GM18507 (cell line): Measurements from ENCODE around the gene CALM3.
"Not testable (repeated sequence)": the region's sequence is repeated elsewhere in the genome, so short reads cannot be mapped to it uniquely, and the experiment has no call there.

ENCODE experiments used
- DNase-seq: peaks from one replicate; pipeline ENCODE4 v3.0.0; 2011; ENCODE audit warnings: low read depth; ENCODE audit not compliant: insufficient read length; ENCODE audit errors: extremely low spot score
- FAIRE-seq: peaks from 2 replicates; lab custom pipeline; 2011; peaks lifted over from hg19 to GRCh38; lab: Jason Lieb, UNC

Gene CALM3

DNA sequence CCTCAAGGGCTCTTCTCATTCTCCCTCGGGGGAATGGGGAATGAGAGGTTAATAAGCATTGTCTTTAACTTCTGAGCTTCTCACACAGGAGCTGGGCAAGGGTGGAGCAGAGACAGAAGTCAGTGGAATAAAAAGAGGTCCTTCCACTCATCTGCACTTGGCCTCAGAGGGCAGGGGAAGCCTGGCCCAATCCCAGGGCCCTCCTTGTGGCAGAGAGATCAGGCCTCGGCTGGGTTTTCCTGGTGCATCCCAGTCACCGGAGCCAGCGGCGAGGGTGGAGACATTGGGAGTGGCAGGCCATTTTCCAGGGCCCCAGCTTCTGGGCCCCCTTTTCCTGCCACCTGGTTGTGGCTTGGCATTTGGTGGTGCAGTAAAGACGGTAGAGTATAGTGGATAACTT lies 10.6 kb downstream of the CALM3 start:
- DNase-seq = no peak
- no peak for FAIRE-seq

DNA sequence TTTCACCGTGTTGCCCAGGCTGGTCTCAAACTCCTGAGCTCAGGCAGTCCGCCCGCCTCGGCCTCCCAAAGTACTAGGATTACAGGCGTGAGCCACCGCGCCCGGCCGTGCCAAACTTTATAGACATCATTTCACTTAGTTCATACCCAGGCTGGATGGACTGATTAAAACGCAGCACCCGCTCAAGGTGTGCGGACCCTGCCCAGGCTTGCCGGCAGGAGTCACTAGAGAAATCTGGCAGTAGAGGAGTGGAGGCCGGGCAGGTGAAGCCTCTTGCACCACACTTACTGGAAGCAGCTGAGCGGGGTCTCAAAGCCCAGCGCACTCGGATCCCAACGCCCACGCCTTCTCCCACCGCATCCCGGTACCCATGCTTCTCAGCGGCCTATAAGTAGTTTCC lies 12.4 kb downstream of the CALM3 start:
- FAIRE-seq (no peak), DNase-seq (no peak)

DNA sequence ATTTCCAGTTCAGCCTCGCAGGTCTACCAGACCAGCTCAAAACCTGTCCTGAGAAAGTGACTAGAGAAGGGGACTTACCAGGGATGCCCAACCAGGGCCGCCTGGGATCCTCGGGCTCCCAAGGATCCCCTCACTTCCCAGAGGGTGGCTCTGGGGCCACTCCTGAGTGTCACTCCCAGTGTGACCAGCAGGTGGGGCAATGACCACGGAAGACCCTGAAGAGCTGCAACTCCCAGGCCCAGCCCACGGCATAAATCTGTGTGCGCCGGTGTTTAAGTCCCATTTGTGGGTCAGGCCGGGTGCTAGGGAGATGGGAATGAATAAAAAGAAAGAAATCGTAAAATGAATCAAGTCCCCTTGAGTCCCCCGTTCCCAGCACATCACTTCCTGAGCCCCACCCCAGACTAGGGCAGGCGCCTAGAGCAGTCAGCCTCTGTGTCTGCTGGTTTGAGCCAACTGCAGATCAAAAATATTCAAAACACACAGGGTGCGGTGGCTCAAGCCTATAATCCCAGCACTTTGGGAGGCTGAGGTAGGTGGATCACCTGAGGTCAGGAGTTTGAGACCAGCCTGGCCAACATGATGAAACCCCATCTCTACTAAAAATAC lies 13.1 kb downstream of the CALM3 start:
- FAIRE-seq (peak; percentile 83), DNase-seq (peak; percentile 62)

DNA sequence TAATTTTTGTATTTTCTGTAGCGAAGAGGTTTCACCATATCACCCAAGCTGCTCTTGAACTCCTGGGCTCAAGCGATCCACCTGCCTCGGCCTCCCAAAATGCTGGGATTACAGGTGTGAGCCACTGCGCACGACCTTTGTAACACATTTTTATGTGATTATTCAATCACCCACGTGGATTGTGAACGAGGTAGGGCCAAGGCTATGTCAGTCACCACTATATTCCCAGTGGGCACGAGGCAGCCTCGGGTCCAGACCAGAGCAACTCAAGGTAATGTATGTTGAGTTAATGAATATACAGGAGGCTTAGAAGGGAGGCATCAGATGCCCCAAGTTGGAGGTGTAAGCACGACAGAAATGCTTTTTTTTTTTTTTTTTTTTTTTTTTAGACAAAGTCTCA lies 14.8 kb downstream of the CALM3 start:
- DNase-seq = no peak
- no peak for FAIRE-seq

DNA sequence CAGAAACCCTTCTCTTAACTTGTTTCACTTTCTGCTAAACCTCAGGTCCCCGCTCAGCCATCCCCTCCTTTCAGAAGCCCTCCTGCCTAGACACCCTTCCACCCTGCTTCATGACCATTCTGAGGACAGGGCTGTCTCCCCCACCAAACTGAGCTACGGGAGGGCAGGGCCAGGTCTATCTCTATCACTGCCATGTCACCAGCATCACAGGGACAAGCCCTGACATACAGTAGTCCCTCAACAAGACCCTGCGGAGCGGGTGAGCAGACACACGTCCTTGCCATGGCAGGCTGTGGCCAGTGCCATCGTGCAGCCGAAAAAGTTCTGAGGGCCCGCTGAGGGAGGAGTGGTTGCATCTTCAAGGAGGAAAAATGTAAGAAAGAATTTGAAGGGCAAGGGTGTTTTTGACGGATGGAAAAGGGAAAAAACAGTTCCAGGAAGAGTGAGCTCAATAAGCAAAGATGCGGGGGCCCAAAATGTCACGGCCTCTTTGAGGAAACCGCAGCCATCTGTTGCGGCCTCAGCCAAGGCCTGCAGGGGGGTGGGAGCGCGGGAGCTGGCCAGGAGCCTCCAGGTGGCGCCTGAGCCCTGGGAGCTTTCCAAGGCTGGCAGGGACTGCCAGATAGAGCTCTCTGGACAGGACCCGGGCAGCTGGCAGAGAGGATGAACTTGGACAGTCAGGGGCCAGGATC lies 15.6 kb downstream of the CALM3 start:
- peak; percentile 52 for FAIRE-seq

DNA sequence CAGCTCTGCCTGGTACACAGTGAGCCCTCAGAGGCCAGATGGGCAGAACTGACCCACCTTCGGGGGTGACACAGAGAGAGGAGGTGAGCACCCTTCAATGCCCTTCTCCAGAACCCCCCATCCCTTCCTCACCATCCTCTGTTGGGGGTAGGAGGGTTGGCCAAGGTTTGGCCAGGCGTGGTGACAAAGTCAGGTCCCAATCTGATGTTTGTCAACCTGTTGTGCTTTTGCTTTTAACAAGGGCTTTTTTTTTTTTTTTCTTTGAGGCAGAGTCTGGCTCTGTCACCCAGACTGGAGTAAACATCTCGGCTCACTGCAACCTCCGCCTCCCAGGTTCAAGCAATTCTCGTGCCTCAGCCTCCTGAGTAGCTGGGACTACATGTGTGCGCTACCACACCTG lies 16.5 kb downstream of the CALM3 start:
- DNase-seq = no peak
- FAIRE-seq = no peak

More for the DNA sequence above, 15.6 kb downstream of the CALM3 start:
- DNase-seq = no peak

DNA sequence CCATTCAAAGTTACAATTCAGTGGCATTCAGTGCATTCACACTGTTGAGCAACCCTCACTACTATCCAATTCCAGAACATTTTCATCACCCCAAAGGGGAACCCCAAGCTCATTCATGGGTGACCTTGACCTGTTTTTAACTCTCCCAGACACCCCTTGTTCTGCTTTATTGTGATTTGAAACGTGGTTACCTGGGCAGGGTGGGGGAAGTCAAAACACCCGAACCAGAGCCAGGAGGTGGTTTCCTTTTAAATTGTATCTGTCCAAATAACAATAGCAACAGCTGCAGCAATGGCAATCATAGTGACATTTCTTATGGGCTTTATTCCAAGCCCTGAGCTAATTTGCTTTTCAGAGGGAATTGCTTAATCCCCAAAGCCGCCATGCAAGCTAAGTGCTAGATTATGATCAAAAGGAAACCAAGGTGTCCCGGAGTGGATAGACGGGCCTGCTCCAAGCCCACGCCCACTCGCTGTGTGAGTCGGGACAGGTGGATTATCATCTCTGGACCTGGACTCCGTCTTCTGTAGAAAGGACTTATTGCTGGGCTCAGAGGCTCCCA lies 17.6 kb downstream of the CALM3 start:
- no peak for DNase-seq

DNA sequence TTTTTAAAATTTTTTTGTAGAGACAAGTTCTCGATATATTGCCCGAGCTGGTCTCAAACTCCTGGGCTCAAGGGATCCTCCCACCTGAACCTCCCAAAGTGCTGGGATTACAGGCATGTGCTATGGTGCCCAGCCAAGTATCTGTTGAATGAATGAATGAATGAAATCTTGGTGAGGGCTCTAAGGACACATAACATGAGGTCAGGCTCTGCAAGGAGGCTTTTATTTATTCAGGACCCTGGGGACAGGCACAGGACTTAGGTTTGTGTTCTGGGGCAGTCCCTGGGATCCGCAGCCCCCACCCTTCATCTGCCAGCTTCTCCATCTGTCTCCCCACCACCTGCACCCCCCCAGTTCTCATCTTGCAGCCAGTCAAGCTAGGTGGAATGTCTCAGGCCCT lies 19.1 kb downstream of the CALM3 start:
- FAIRE-seq (no peak), DNase-seq (no peak)

More for the DNA sequence above, 17.6 kb downstream of the CALM3 start:
- peak; percentile 75 for FAIRE-seq

DNA sequence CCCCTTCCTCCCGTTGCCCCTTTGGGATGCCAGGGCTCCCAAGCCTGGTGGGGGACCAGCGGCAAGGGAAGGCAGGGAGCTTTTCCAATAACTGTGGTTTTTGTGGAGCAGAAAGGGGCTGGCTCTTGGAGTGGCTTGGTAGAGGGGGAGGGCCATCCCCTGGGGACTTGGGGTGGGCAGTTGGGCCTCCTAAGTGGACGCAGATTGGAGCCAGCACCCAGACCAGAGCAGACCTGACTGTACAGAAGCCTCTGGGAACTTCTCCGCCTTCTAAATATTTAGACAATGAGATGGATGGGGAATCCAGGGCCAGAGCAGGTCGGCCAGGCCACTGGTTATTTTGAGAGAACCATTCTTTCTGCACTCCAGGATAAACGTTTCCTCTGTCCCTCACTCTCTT lies 19.6 kb downstream of the CALM3 start:
- no peak for DNase-seq

DNA sequence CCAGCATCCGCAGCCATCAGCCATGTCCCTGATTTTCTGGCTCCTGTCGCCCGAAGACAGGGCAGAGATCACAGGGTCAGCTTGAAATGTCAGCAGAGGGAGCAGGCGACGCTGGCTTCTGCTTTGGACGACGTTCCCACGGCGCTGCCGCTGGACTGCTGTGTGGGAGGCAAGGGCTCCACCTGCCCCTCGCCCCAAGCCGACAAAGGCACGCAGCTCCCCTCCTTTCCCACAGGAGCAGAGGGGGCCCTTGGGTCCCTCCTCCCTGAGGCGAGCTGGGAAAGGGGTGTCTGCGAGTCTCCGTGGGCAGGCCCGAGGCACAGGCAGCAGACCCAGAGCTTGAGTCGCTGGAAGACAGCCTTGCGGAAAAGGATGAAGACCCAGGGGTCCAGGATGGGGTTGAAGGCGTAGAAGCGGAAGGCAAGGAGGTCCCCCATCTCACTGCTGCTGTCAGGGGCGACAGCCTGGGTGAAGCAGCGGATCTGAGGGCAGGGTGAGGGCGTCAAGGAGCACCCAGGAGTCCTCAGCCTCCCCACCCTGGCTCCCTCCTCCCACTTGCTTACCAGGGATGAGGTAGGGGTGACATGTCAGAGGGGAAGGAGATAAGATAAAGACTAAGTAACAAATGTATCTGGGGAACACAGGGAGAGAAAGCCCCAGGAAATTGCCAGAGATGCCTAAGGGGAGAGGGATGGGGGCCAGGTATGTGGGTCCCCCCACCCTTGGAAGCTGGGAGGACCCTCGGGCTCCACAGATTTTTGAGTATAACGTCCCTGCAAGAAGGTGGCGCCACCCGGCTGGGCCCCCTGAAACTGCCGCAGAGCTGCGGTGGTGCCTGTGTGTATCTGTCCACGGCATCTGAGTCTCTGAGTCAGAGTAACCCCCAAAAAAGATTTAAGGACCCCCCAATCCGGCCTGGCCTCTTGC lies 20.3 kb downstream of the CALM3 start:
- FAIRE-seq = no peak
- DNase-seq = no peak

More for the DNA sequence above, 19.6 kb downstream of the CALM3 start:
- FAIRE-seq = no peak

DNA sequence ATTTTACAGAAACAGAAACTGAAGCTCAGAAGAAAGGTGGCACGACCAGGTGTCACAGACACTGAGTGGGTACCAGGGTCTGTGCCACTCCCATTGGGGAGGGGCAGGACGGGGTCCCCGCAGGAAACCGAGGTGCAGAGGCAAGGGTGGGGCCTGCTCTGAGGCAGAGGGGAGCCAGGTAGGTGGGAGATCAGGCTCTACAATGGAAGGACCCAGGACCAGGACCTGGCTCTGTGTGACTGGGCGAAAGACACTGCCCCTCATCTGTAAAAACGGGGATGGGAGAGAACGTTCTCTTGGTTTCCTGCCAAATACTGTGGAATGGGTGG lies 21.0 kb downstream of the CALM3 start:
- DNase-seq (no peak), FAIRE-seq (no peak)

DNA sequence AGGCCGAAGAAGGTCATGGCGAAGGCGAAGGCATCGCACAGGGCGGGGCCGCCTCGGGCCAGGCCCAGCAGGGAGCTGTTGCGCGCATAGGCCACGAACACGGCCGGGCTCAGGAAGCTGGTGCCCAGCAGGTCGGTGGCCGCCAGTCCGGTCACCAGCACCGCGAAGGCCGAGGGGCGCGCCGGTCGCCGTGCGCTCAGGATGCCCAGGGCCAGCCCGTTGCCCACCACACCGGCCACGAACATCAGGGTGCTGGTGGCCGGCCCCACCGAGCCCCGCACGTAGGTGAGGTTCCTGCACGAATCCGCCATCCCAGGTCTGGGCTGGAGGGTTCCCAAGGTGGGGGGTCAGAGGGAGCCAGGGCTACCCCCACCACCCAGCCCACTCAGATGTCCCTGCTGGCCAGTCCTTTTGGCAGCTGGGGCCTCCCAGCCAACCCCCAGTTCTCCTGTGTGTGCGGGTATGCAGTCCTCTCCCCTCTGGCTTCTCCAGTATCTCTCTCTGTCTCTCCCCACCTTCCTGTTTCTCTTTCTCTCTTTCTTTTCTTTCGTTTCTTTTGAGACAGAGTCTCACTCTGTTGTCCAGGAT lies 22.9 kb downstream of the CALM3 start:
- FAIRE-seq = peak; percentile 57
- no peak for DNase-seq

DNA sequence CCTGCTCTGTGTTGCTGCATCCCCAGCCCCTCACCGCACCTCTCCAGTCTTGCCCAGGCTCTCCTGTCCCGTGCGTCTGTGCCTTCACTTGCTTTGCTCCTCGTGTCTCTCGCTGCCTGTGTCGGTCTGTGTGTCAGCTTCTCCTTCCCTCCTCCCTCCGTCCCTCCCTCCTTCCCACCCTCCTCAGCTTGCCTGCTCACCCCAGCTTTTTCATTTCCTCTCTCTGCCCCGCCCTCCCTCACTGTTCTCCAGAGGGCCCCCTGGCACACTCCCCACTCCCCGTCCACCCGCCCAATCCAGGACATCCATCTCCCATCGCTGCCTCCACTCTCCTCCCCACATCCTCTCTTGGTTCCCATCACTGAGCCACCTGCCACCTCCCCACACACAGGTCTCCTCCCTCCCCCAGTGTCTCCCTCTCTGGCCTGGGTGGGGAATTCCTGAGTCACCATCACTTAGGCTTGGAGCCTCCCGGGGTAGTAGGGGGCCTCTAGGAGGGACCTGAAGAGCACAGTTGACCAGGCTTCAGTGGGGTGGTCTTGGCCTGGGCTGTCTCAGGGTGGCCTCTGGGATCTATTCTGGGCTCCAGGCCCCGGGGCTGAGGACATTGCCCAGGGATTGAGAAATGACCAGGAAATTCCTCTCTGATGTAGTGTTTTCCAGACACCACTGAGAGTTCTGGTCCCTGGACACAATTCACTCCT lies 24.0 kb downstream of the CALM3 start, which contains the start of gene PTGIR:
Gene PTGIR (minus strand): TSS at position 132 of the 704 bp plus-strand sequence. CDS start 864 bp downstream, outside the sequence.
- FAIRE-seq (peak; percentile 85), DNase-seq (no peak)

DNA sequence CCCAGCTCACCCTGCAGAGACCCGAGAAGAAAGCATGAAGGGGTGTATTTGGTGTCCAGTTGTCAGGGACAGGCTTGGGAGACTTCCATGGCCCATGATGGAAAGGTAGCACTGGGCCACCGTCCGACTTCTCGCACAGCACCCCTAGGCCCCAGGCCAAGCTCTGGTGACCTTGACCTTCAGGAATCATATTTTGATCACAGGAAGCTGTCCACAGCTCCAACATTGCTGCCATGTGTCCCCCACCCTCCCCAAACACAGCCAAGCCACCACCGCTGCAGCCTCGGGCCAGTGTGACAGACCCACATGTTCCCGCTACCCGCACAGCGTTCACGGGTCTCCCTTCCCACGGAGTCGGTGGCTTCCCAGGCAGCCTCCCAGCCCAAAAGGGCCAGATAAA lies 24.6 kb downstream of the CALM3 start:
- DNase-seq = no peak
- FAIRE-seq = no peak

DNA sequence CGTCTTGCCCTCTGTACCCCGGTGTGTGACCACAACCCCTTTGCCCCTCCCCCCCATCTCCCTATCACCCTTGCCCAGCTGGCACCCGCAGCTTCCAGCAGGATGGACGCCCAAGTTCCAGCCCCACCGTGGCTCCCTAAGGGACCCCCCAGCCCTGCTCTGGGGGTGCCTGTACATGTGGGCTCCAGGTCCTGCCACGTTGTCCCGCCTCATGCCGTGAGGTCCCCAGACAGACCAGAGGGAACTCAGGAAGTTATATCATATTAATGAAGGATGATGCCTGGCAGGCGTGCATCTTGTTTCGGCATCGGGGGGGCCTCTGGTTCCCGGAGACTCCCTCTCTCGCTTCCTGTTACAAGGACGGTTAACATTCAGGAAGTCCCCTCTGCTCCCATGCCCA lies 25.3 kb downstream of the CALM3 start:
- FAIRE-seq = no peak
- DNase-seq = no peak

DNA sequence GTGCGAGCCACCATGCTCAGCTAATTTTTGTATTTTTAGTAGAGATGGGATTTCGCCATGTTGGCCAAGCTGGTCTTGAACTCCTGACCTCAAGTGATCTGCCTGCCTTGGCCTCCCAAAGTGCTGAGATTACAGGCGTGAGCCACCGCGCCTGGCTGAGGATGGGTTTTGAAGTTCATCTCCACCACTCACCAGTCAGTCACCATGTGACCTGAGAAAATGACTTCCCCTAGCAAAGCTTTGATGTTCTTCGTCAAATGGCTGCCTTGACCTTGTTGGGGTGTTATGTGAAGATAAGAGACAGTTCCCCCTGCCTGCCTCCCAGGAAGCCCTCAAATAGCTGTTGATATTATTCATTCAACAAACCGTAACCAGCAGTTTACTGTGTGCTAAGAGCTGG lies 27.8 kb downstream of the CALM3 start:
- FAIRE-seq, DNase-seq: not testable (repeated sequence)

DNA sequence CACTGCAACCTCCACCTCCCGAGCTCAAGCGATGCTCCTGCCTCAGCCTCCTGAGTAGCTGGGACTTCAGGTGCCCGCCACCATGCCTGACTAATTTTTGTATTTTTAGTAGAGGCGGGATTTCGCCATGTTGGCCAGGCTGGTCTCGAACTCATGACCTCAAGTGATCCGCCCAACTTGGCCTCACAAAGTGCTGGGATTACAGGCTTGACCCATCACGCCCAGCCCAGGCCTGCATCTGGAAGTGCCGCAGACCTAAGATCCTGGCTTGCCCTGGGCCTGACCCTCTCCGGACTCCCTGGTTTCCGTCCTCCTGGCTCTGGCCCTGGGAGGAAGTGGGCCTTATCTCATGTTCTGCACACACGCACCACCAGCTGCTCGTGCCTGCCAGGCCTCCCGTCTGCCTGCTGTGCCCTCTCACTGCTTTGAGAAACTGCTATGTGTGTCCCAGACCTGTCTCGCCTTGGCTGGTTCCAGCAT lies 28.5 kb downstream of the CALM3 start:
- no peak for FAIRE-seq
- DNase-seq = no peak

DNA sequence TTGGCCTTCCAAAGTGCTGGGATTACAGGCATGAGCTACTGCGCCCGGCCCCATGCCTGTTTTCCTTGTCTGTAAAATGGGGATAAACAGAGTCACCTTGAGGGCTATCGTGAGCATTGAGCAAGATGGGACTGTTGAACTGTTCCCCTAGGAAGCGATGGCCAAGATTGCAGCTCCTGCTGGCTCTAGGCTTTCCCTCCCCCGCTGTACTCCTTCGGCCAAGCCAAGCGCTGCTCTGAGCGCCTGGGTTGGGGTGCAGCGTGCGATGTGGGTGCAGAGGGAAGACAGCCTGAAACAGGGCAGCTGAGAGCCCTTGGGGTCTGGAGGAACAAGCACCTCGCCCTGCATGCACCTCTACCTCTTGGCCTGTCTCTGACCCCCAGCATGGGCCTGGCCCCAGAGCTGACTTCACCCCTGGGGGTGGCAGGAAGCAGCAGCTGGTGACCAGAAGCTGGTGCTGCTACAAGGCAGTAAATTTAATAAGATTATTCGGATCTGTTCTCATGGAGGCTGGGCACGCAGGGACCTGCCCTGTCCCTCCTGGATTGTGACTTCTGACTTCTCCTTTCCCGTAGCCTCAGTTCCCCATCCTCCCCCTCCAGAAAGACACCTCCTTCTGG lies 29.6 kb downstream of the CALM3 start:
- no peak for FAIRE-seq
- DNase-seq = no peak

DNA sequence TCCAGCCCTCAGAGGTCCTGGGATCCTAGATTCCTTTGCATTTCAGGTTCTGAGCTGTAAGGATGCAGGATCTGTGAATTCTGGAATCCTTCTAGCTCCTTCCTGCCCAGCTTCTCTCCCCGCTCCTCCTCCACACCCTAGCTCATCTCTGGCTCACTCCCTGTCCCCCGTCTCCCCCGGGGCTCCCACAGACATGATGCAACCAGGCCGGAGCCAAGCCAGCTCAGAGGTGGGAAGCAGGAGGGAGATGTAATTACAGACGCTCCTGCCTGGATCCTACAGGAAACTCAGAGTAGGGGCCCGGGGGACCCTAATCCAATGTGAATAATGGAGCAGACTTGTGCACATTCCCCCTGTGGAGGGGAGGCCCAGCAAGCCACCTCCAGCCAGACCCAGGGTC lies 30.4 kb downstream of the CALM3 start:
- FAIRE-seq (no peak), DNase-seq (no peak)
